Activated naive CD4-positive, alpha-beta T cell treated with anti-CD3 and anti-CD28 coated beads, Interleukin-2, amount 50 U/mL, for 16 hours (primary cell): Measurements from ENCODE around the gene STIMATE.

Experiments used
- DNase-seq: peaks from one replicate; pipeline ENCODE4 v3.0.0-alpha.2; 2020

STIMATE gene

GRCh38 chr3:52813810-52814209 lies 83.5 kb downstream of the STIMATE start:
- DNase-seq = no peak

- DNase-seq = no peak
Measured at GRCh38 chr3:52811452-52812011, 85.8 kb downstream of the STIMATE start.

GRCh38 chr3:52810923-52811322 lies 86.4 kb downstream of the STIMATE start:
- no peak for DNase-seq

GRCh38 chr3:52809662-52810377 lies 87.5 kb downstream of the STIMATE start:
- no peak for DNase-seq

GRCh38 chr3:52809149-52809548 lies 88.2 kb downstream of the STIMATE start:
- no peak for DNase-seq

GRCh38 chr3:52805270-52806039 lies 91.9 kb downstream of the STIMATE start:
- no peak for DNase-seq

- DNase-seq = no peak
Measured at GRCh38 chr3:52801839-52802238, 95.5 kb downstream of the STIMATE start.

- no peak for DNase-seq
Measured at GRCh38 chr3:52800079-52800478, 97.3 kb downstream of the STIMATE start.

GRCh38 chr3:52798978-52799476 lies 98.3 kb downstream of the STIMATE start:
- DNase-seq = no peak

- no peak for DNase-seq
Measured at GRCh38 chr3:52798376-52798977, 98.9 kb downstream of the STIMATE start.

GRCh38 chr3:52796411-52796810 lies 100.9 kb downstream of the STIMATE start:
- no peak for DNase-seq

GRCh38 chr3:52795298-52795900 lies 101.9 kb downstream of the STIMATE start:
- DNase-seq = no peak

- DNase-seq = no peak
Measured at GRCh38 chr3:52794612-52795099, 102.7 kb downstream of the STIMATE start, which contains the start of gene ITIH3. TSS of gene ITIH3 (plus strand) at chr3:52794796. CDS start at chr3:52794804, 8 bp downstream.

GRCh38 chr3:52793702-52794611 lies 103.4 kb downstream of the STIMATE start:
- no peak for DNase-seq

- no peak for DNase-seq
Measured at GRCh38 chr3:52792961-52793695, 104.2 kb downstream of the STIMATE start.

- DNase-seq = no peak
Measured at GRCh38 chr3:52792413-52792812, 104.9 kb downstream of the STIMATE start.

GRCh38 chr3:52791928-52792327 lies 105.4 kb downstream of the STIMATE start:
- DNase-seq = no peak

GRCh38 chr3:52791366-52791765 lies 106.0 kb downstream of the STIMATE start:
- no peak for DNase-seq

- DNase-seq = no peak
Measured at GRCh38 chr3:52790741-52791140, 106.6 kb downstream of the STIMATE start.

- no peak for DNase-seq
Measured at GRCh38 chr3:52790337-52790736, 107.0 kb downstream of the STIMATE start.

- DNase-seq = no peak
Measured at GRCh38 chr3:52789746-52790040, 107.7 kb downstream of the STIMATE start.
